Naive thymus-derived CD4-positive, alpha-beta T cell (primary cell): ENCODE data around the gene AQP5. TPM values are rescaled to one million over a fixed set of nuclear protein-coding genes. Genes with fewer than 3 reads are reported as not detected.

Experiments used
- ATAC-seq: fragments of 150-1000 bp; cut with Tn5 transposase; 2 replicates; pipeline ENCODE4 v1.10.0; 2021; ENCODE audit warnings: mild to moderate bottlenecking, moderate library complexity
- CTCF ChIA-PET: fragments of 350-600 bp; sonication (Branson Sonifier 250); formaldehyde crosslinking; loops from one replicate; lab custom pipeline; 2021; ENCODE audit warnings: antibody characterized with exemption; lab: Charles Lee
- POLR2A ChIA-PET: fragments of 350-600 bp; sonication (Branson Sonifier 250); formaldehyde crosslinking; loops from one replicate; lab custom pipeline; 2021; ENCODE audit warnings: antibody characterized with exemption, inconsistent platforms; lab: Charles Lee
- DNase-seq, 9 donors: peaks; one replicate each; pipeline versions ENCODE4 v3.0.0 to v3.0.0-alpha.2; 2020 to 2022; ENCODE audit warnings: mixed read lengths in 1 of 9
- H3K27ac ChIP-seq: one replicate; pipeline ENCODE4 v1.7.0; 2013; ENCODE audit warnings: mild to moderate bottlenecking, low read depth, low read length, moderate library complexity
- H3K27me3 ChIP-seq, 2 donors: one replicate each; pipeline ENCODE4 v1.7.0; 2013; ENCODE audit warnings: low read length in 2 of 2, mild to moderate bottlenecking in 2 of 2, moderate library complexity in 2 of 2; ENCODE audit not compliant: control insufficient read depth in 2 of 2, insufficient read depth in 2 of 2
- H3K36me3 ChIP-seq, 3 experiments: 1 replicate in 2 of 3; 2 replicates in 1 of 3; pipeline ENCODE4 v1.7.0; 2013; ENCODE audit warnings: low read length in 3 of 3, mild to moderate bottlenecking in 3 of 3, moderate library complexity in 1 of 3; ENCODE audit not compliant: insufficient read depth in 3 of 3, control insufficient read depth in 2 of 3
- H3K4me1 ChIP-seq, 2 donors: one replicate each; pipeline ENCODE4 v1.7.0; 2013; ENCODE audit warnings: low read length in 2 of 2, mild to moderate bottlenecking in 2 of 2, moderate library complexity in 1 of 2; ENCODE audit not compliant: control insufficient read depth in 2 of 2, insufficient read depth in 2 of 2
- H3K4me3 ChIP-seq: 2 replicates; pipeline ENCODE4 v1.7.0; 2013; ENCODE audit warnings: mild to moderate bottlenecking, low read length
- H3K9me3 ChIP-seq, 3 experiments: 1 replicate in 2 of 3; 2 replicates in 1 of 3; pipeline ENCODE4 v1.7.0; 2013; ENCODE audit warnings: low read length in 3 of 3; ENCODE audit not compliant: control insufficient read depth in 2 of 3
- H3K27ac Mint-ChIP-seq, 9 donors: one replicate each; pipeline ENCODE4 v1.8.0; 2020 to 2022; ENCODE audit warnings: mixed read lengths in 9 of 9, mild to moderate bottlenecking in 8 of 9, moderate library complexity in 5 of 9, inconsistent platforms in 2 of 9
- H3K27me3 Mint-ChIP-seq, 5 donors: one replicate each; pipeline ENCODE4 v1.8.0; 2021 to 2022; ENCODE audit warnings: mixed read lengths in 5 of 5, mild to moderate bottlenecking in 1 of 5
- H3K36me3 Mint-ChIP-seq, 5 donors: one replicate each; pipeline ENCODE4 v1.8.0; 2020 to 2022; ENCODE audit warnings: mixed read lengths in 5 of 5, mild to moderate bottlenecking in 3 of 5, inconsistent platforms in 1 of 5
- H3K4me1 Mint-ChIP-seq, 7 donors: one replicate each; pipeline ENCODE4 v1.8.0; 2020 to 2022; ENCODE audit warnings: mixed read lengths in 7 of 7, mild to moderate bottlenecking in 3 of 7, inconsistent platforms in 1 of 7
- H3K4me3 Mint-ChIP-seq, 10 donors: one replicate each; pipeline ENCODE4 v1.8.0; 2020 to 2022; ENCODE audit warnings: mild to moderate bottlenecking in 10 of 10, mixed read lengths in 10 of 10, moderate library complexity in 6 of 10, inconsistent platforms in 2 of 10
- H3K9me3 Mint-ChIP-seq, 11 donors: one replicate each; pipeline ENCODE4 v1.8.0; 2020 to 2022; ENCODE audit warnings: mixed read lengths in 11 of 11, mild to moderate bottlenecking in 4 of 11, inconsistent platforms in 1 of 11, moderate library complexity in 1 of 11
- intact Hi-C, 2 donors: fragments of 100-400 bp; cut with micrococcal nuclease; formaldehyde crosslinking; loops; one replicate each; pipeline ENCODE4 v1.15.1; 2023
- polyA plus RNA-seq, 2 donors: library from polyadenylated mRNA; unstranded; fragments of 300-500 nt; fragmentation: Illumina TruSeq; gene quantifications; one replicate each; pipeline ENCODE4 v1.2.3, GENCODE V29; 2021
- total RNA-seq, 6 experiments: library from RNA in 5 of 6; stranded (reverse) in 5 of 6; gene quantifications; 1 replicate in 5 of 6; 2 replicates in 1 of 6; pipeline ENCODE4 v1.2.3 and lab custom pipeline; 2021 to 2026

Gene AQP5
- total and polyA plus RNA-seq, 7 experiments from 2014 or later: not detected

- ChIA-PET CTCF (interaction anchor here (1.4 to 1.7 kb wide), 2 partner anchors 10 to 12 kb away, joined by 3 to 4 read pairs; no protein-coding TSS in a partner anchor), POLR2A (interaction anchor here (0.7 kb wide), 1 partner anchor 12 kb away, joined by 3 read pairs; no protein-coding TSS in a partner anchor)
- Histone ChIP-seq H3K27me3 (peaks cover 0 to 7% of the 10 kb centered on the region in 2 donors), H3K4me3 (no peak overlapping the region), H3K4me1 (no peaks in the 10 kb centered on the region), H3K27ac (no peak overlapping the region), H3K36me3 (no peaks in the 10 kb centered on the region), H3K9me3 (no peaks in the 10 kb centered on the region)
- peaks cover 5 to 12% (median 8%) of the 10 kb centered on the region in 7 donors for H3K4me1 Mint-ChIP-seq
- ATAC-seq (no peak), DNase-seq (no peak)
- intact Hi-C loops: no loop called here
- no peak overlapping the region for H3K4me3 Mint-ChIP-seq
- H3K27me3 Mint-ChIP-seq: peaks cover 68 to 82% (median 71%) of the 10 kb centered on the region in 5 donors
- H3K9me3 Mint-ChIP-seq: peaks cover 0 to 5% (median 0%) of the 10 kb centered on the region in 11 donors
- peaks cover 0 to 6% (median 3%) of the 10 kb centered on the region in 5 donors for H3K36me3 Mint-ChIP-seq
- no peak overlapping the region for H3K27ac Mint-ChIP-seq
Observed at GRCh38 chr12:49957570-49957967, 4.1 kb upstream of the AQP5 start.

- no peak for DNase-seq
- H3K9me3 Mint-ChIP-seq: peaks cover 0 to 6% (median 0%) of the 10 kb centered on the region in 11 donors
- H3K36me3 Mint-ChIP-seq: peaks cover 0 to 6% (median 3%) of the 10 kb centered on the region in 5 donors
- peak overlapping the region in 7 of 10 donors; percentile 21 to 85 (median 58) for H3K4me3 Mint-ChIP-seq
- Histone ChIP-seq H3K27me3 (peaks cover 0 to 7% of the 10 kb centered on the region in 2 donors), H3K4me1 (no peaks in the 10 kb centered on the region), H3K27ac (no peak overlapping the region), H3K9me3 (no peaks in the 10 kb centered on the region), H3K36me3 (no peaks in the 10 kb centered on the region), H3K4me3 (no peak overlapping the region)
- H3K4me1 Mint-ChIP-seq: peaks cover 5 to 10% (median 8%) of the 10 kb centered on the region in 7 donors
- ATAC-seq: no peak
- ChIA-PET CTCF (interaction anchor here (0.6 to 1.0 kb wide), 2 partner anchors 14 to 864 kb away, joined by 3 read pairs; no protein-coding TSS in a partner anchor), POLR2A (interaction anchor here (0.6 kb wide), 1 partner anchor 951 kb away, joined by 3 read pairs; no protein-coding TSS in a partner anchor)
- H3K27ac Mint-ChIP-seq: no peak overlapping the region
- intact Hi-C loops: no loop called here
- peaks cover 69 to 84% (median 73%) of the 10 kb centered on the region in 5 donors for H3K27me3 Mint-ChIP-seq
Observed at GRCh38 chr12:49959685-49960473, 1.8 kb upstream of the AQP5 start.

DNA sequence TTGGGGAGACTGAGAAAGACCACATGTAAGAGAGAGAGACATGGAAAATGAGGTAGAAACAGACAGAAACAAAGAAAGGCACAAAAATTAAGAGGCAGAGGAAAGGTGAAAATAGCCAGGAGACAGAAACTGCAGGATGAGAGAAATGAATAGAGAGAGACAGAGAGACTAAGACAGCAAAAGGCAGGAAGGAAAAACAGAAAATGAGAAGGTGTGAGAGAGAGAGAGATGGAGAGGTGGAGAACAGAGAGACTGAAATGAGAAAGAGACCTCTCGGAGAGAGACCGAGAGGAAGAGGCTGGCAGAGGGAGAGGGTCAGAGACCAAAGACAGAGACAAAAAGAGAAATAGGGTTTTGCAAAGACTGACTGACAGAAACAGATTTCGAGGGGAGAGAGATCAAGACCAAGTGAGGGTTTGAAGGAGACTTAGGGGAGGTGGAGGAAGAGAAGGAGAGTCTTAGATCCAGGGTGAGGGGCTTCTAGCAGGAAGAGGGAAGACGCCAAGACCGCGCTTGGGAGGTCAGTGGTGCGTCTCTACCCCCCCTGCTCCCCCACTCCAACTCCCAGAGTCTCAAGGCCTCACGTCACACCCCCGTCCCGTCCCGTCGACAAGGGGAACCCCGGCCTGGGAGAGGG lies 1.1 kb upstream of the AQP5 start:
- Mint-ChIP-seq H3K27me3 (peaks cover 70 to 84% (median 73%) of the 10 kb centered on the region in 5 donors), H3K4me3 (peak overlapping the region in 9 of 10 donors; percentile 21 to 85 (median 50)), H3K27ac (no peak overlapping the region), H3K36me3 (peaks cover 0 to 6% (median 3%) of the 10 kb centered on the region in 5 donors), H3K4me1 (peaks cover 5 to 9% (median 8%) of the 10 kb centered on the region in 7 donors), H3K9me3 (peaks cover 0 to 6% (median 0%) of the 10 kb centered on the region in 11 donors)
- POLR2A ChIA-PET: interaction anchor here (0.6 kb wide), 1 partner anchor 952 kb away, joined by 3 read pairs; no protein-coding TSS in a partner anchor
- Histone ChIP-seq H3K4me3 (no peak overlapping the region), H3K4me1 (no peaks in the 10 kb centered on the region), H3K27me3 (peaks cover 0 to 7% of the 10 kb centered on the region in 2 donors), H3K27ac (no peak overlapping the region), H3K36me3 (no peaks in the 10 kb centered on the region), H3K9me3 (no peaks in the 10 kb centered on the region)
- intact Hi-C loops: no loop called here
- DNase-seq (no peak), ATAC-seq (no peak)
- CTCF ChIA-PET: no interaction called here

GRCh38 chr12:49961993-49962764 lies 507 bp downstream of the AQP5 start:
- Histone ChIP-seq H3K27me3 (peaks cover 0 to 7% of the 10 kb centered on the region in 2 donors), H3K36me3 (no peaks in the 10 kb centered on the region), H3K27ac (no peak overlapping the region), H3K9me3 (no peaks in the 10 kb centered on the region), H3K4me1 (peaks cover 0 to 2% of the 10 kb centered on the region in 2 donors), H3K4me3 (no peak overlapping the region)
- peaks cover 7 to 15% (median 8%) of the 10 kb centered on the region in 7 donors for H3K4me1 Mint-ChIP-seq
- ATAC-seq (no peak), DNase-seq (no peak)
- H3K27ac Mint-ChIP-seq: no peak overlapping the region
- peaks cover 68 to 80% (median 71%) of the 10 kb centered on the region in 5 donors for H3K27me3 Mint-ChIP-seq
- peaks cover 0 to 6% (median 0%) of the 10 kb centered on the region in 11 donors for H3K9me3 Mint-ChIP-seq
- intact Hi-C loops: no loop called here
- POLR2A ChIA-PET: no interaction called here
- peaks cover 0 to 6% (median 3%) of the 10 kb centered on the region in 5 donors for H3K36me3 Mint-ChIP-seq
- H3K4me3 Mint-ChIP-seq: peak overlapping the region in 2 of 10 donors; percentile 27 to 71
- CTCF ChIA-PET: interaction anchor here (0.9 kb wide), 1 partner anchor 107 kb away, joined by 3 read pairs; no protein-coding TSS in a partner anchor

- ChIA-PET CTCF (interaction anchor here (0.5 to 0.9 kb wide), 3 partner anchors 55 to 106 kb away, joined by 3 to 4 read pairs (median 3); no protein-coding TSS in a partner anchor), POLR2A (no interaction called here)
- peaks cover 0 to 6% (median 3%) of the 10 kb centered on the region in 5 donors for H3K36me3 Mint-ChIP-seq
- Histone ChIP-seq H3K4me1 (peaks cover 0 to 9% of the 10 kb centered on the region in 2 donors), H3K27me3 (peaks cover 0 to 7% of the 10 kb centered on the region in 2 donors), H3K9me3 (no peaks in the 10 kb centered on the region), H3K4me3 (no peak overlapping the region), H3K27ac (no peak overlapping the region), H3K36me3 (no peaks in the 10 kb centered on the region)
- ATAC-seq: no peak
- DNase-seq: no peak
- peak overlapping the region in 1 of 10 donors; percentile 71 for H3K4me3 Mint-ChIP-seq
- H3K4me1 Mint-ChIP-seq: peaks cover 8 to 20% (median 9%) of the 10 kb centered on the region in 7 donors
- H3K27me3 Mint-ChIP-seq: peaks cover 58 to 71% (median 63%) of the 10 kb centered on the region in 5 donors
- intact Hi-C loops: no loop called here
- peaks cover 0 to 6% (median 0%) of the 10 kb centered on the region in 11 donors for H3K9me3 Mint-ChIP-seq
- H3K27ac Mint-ChIP-seq: no peak overlapping the region
Observed at GRCh38 chr12:49962861-49963765, 1.4 kb downstream of the AQP5 start.
